Left lung (tissue), 10 donors: ENCODE data around the gene GRIK3. TPM values are rescaled to one million over a fixed set of nuclear protein-coding genes. Genes with fewer than 3 reads are reported as not detected.

ENCODE experiments used
- ATAC-seq: fragments of 200-7000 bp; cut with Tn5 transposase; one replicate; pipeline ENCODE4 v1.9.1; 2020; ENCODE audit warnings: moderate library complexity
- DNase-seq, 4 donors: peaks; one replicate each; pipeline ENCODE4 v3.0.0-alpha.2; 2013 to 2020
- H3K27ac ChIP-seq, 2 donors: fragments of 200-600 bp; sonication (generic) in 1 of 2; one replicate each; pipeline versions ENCODE4 v1.5.0 to v1.8.0; 2020 to 2021
- H3K27me3 ChIP-seq, 2 donors: fragments of 200-600 bp; sonication (generic) in 1 of 2; one replicate each; pipeline versions ENCODE4 v1.5.0 to v1.8.0; 2020 to 2021
- H3K36me3 ChIP-seq, 2 donors: fragments of 200-600 bp; sonication (generic) in 1 of 2; one replicate each; pipeline versions ENCODE4 v1.5.0 to v1.8.0; 2020 to 2021
- H3K4me1 ChIP-seq, 2 donors: fragments of 200-600 bp; one replicate each; pipeline ENCODE4 v1.8.0; 2021
- H3K4me3 ChIP-seq, 2 donors: fragments of 200-600 bp; sonication (generic) in 1 of 2; one replicate each; pipeline versions ENCODE4 v1.5.0 to v1.8.0; 2020 to 2021; ENCODE audit warnings: mild to moderate bottlenecking in 1 of 2
- H3K9me3 ChIP-seq, 2 donors: fragments of 200-600 bp; sonication (generic) in 1 of 2; one replicate each; pipeline versions ENCODE4 v1.5.0 to v1.8.0; 2020 to 2021
- CTCF ChIP-seq, 2 donors: fragments of 200-600 bp; sonication (generic) in 1 of 2; IDR thresholded peaks; one replicate each; pipeline versions ENCODE4 v1.5.0 to v1.8.0; 2021; ENCODE audit warnings: antibody characterized with exemption in 2 of 2
- intact Hi-C, 2 donors: fragments of 100-400 bp; cut with DNase I; formaldehyde crosslinking; loops; one replicate each; pipeline versions ENCODE4 v1.11.2 to v1.14.2; 2022
- polyA plus RNA-seq, 6 donors: library from polyadenylated mRNA; unstranded; fragments of 120-200 nt; gene quantifications; one replicate each; pipeline ENCODE4 v1.2.1, GENCODE V29; 2013; ENCODE audit not compliant: insufficient read length in 6 of 6
- total RNA-seq, 2 donors: library from RNA; stranded (reverse); fragmentation: NEBNext Ultra II Directional; extraction: Animal tissue kit (Norgen Biotek cat#: 25700); gene quantifications; one replicate each; pipeline ENCODE4 v1.2.1, GENCODE V29; 2021
- donor health status: DM: no; HTN: yes; CAD: no.
- donor health status: DM: no; HTN: no; CAD: no.

GRIK3 gene
- total and polyA plus RNA-seq, 8 donors, result 0.18 to 1.2 (median 0.48) TPM; not detected in 1

GRCh38 chr1:36787312-36787913 is 246.9 kb downstream of the GRIK3 start:
- Histone ChIP-seq H3K4me1 (no peaks in the 10 kb centered on the region), H3K9me3 (no peaks in the 10 kb centered on the region), H3K36me3 (no peaks in the 10 kb centered on the region), H3K27me3 (peaks cover 0 to 50% of the 10 kb centered on the region in 2 donors), H3K27ac (no peak overlapping the region), H3K4me3 (no peak overlapping the region)
- ATAC-seq, result no peak
- peak in 1 of 4 donors; percentile 14 for DNase-seq
- intact Hi-C loops, result no loop called here
- no peak for TF ChIP-seq CTCF (IDR thresholded peaks at IDR 0.05)

GRCh38 chr1:36786425-36786824 is 247.9 kb downstream of the GRIK3 start:
- ATAC-seq (no peak), DNase-seq (no peak)
- no peaks in the 10 kb centered on the region for H3K36me3 ChIP-seq
- no peak for TF ChIP-seq CTCF (IDR thresholded peaks at IDR 0.05)
- intact Hi-C loops, result no loop called here
- H3K27ac ChIP-seq, result no peak overlapping the region
- H3K4me3 ChIP-seq, result no peak overlapping the region
- no peaks in the 10 kb centered on the region for H3K4me1 ChIP-seq
- H3K9me3 ChIP-seq, result no peaks in the 10 kb centered on the region
- peaks cover 0 to 44% of the 10 kb centered on the region in 2 donors for H3K27me3 ChIP-seq

- H3K27me3 ChIP-seq, result peaks cover 0 to 31% of the 10 kb centered on the region in 2 donors
- no peak overlapping the region for H3K4me3 ChIP-seq
- H3K4me1 ChIP-seq, result no peaks in the 10 kb centered on the region
- ATAC-seq (no peak), DNase-seq (no peak)
- intact Hi-C loops, result no loop called here
- H3K27ac ChIP-seq, result no peak overlapping the region
- TF ChIP-seq CTCF (IDR thresholded peaks at IDR 0.05), result no peak
- H3K9me3 ChIP-seq, result no peaks in the 10 kb centered on the region
- no peaks in the 10 kb centered on the region for H3K36me3 ChIP-seq
Measured at GRCh38 chr1:36784147-36784859, 250.0 kb downstream of the GRIK3 start.

DNA sequence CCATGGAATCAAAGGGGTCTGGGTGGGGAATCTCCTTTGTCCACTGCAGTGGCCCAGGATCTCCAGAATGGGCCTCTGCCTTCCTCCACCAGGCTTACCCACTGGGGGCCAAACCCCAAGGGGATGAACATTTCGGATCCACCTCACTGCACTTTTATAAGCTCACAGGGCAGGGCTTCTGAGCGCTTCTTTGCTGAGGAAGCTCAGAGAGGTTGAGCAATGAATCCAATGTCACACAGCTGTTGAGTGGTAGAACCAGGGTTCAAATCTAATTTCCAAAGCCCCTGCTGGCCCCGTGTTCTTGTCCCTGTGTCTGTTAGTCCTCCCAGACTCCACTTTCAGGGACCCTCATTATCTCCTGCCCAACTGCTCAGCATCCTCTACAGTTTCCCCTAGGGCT is 250.8 kb downstream of the GRIK3 start:
- peaks cover 0 to 25% of the 10 kb centered on the region in 2 donors for H3K27me3 ChIP-seq
- H3K27ac ChIP-seq, result no peak overlapping the region
- intact Hi-C loops, result no loop called here
- DNase-seq, result no peak
- H3K9me3 ChIP-seq, result no peaks in the 10 kb centered on the region
- no peak overlapping the region for H3K4me3 ChIP-seq
- ATAC-seq, result no peak
- no peak for TF ChIP-seq CTCF (IDR thresholded peaks at IDR 0.05)
- no peaks in the 10 kb centered on the region for H3K36me3 ChIP-seq
- no peaks in the 10 kb centered on the region for H3K4me1 ChIP-seq

- Histone ChIP-seq H3K36me3 (no peaks in the 10 kb centered on the region), H3K27ac (no peak overlapping the region), H3K27me3 (peaks cover 0 to 24% of the 10 kb centered on the region in 2 donors), H3K4me1 (no peaks in the 10 kb centered on the region), H3K4me3 (no peak overlapping the region), H3K9me3 (no peaks in the 10 kb centered on the region)
- DNase-seq (no peak), ATAC-seq (no peak)
- intact Hi-C loops, result no loop called here
- no peak for TF ChIP-seq CTCF (IDR thresholded peaks at IDR 0.05)
Measured at GRCh38 chr1:36782785-36783184, 251.5 kb downstream of the GRIK3 start.
